HG03378 (cell line): Measurements from ENCODE around the gene FIS1.
"Not testable (repeated sequence)": the region's sequence is repeated elsewhere in the genome, so short reads cannot be mapped to it uniquely, and the experiment has no call there.

ENCODE experiments used
- ATAC-seq: cut with Tn5 transposase; IDR thresholded peaks from one replicate; pipeline ENCODE4 v1.9.1; 2021; ENCODE audit warnings: mild to moderate bottlenecking, moderate library complexity; ENCODE audit not compliant: unreplicated experiment

Gene FIS1

GRCh38 chr7:101244375-101245146 lies at the start of gene FIS1:
TSS of gene FIS1 (minus strand) at chr7:101245081. CDS start at chr7:101245004, 77 bp downstream.
- peak; percentile 82 for ATAC-seq

GRCh38 chr7:101294039-101294831 lies 49.4 kb upstream of the FIS1 start:
- no peak for ATAC-seq

GRCh38 chr7:101293069-101294021 lies 48.5 kb upstream of the FIS1 start:
- ATAC-seq: not testable (repeated sequence)

GRCh38 chr7:101292566-101292965 lies 47.7 kb upstream of the FIS1 start:
- not testable (repeated sequence) for ATAC-seq

- not testable (repeated sequence) for ATAC-seq
Measured at GRCh38 chr7:101290186-101291037, 45.5 kb upstream of the FIS1 start.

- peak; percentile 93 for ATAC-seq
Measured at GRCh38 chr7:101289687-101290086, 44.8 kb upstream of the FIS1 start.

- no peak for ATAC-seq
Measured at GRCh38 chr7:101288439-101288838, 43.6 kb upstream of the FIS1 start.

GRCh38 chr7:101287032-101287431 lies 42.2 kb upstream of the FIS1 start:
- no peak for ATAC-seq

GRCh38 chr7:101285880-101286279 lies 41.0 kb upstream of the FIS1 start:
- not testable (repeated sequence) for ATAC-seq

- no peak for ATAC-seq
Measured at GRCh38 chr7:101285171-101285570, 40.3 kb upstream of the FIS1 start.

- not testable (repeated sequence) for ATAC-seq
Measured at GRCh38 chr7:101280912-101281311, 36.0 kb upstream of the FIS1 start.

- no peak for ATAC-seq
Measured at GRCh38 chr7:101278461-101279292, 33.8 kb upstream of the FIS1 start.

GRCh38 chr7:101277155-101277554 lies 32.3 kb upstream of the FIS1 start:
- no peak for ATAC-seq

GRCh38 chr7:101273206-101273605 lies 28.3 kb upstream of the FIS1 start:
- no peak for ATAC-seq

- ATAC-seq: no peak
Measured at GRCh38 chr7:101271021-101271420, 26.1 kb upstream of the FIS1 start.

GRCh38 chr7:101269664-101270063 lies 24.8 kb upstream of the FIS1 start:
- ATAC-seq: no peak

- ATAC-seq: no peak
Measured at GRCh38 chr7:101265622-101266516, 21.0 kb upstream of the FIS1 start.

GRCh38 chr7:101264102-101264706 lies 19.3 kb upstream of the FIS1 start:
- ATAC-seq: not testable (repeated sequence)
